Breast epithelium (tissue), 3 donors: ENCODE measurements around the gene MBD1.

Experiments used
- CTCF ChIP-seq, 3 donors: fragments of 450-650 bp; IDR thresholded peaks; one replicate each; pipeline ENCODE4 v1.5.1; 2016 to 2017; ENCODE audit warnings: antibody characterized with exemption in 3 of 3, mild to moderate bottlenecking in 3 of 3, moderate library complexity in 3 of 3
- POLR2A ChIP-seq: fragments of 450-650 bp; IDR thresholded peaks from one replicate; pipeline ENCODE4 v1.6.1; 2016; ENCODE audit warnings: antibody characterized with exemption, mild to moderate bottlenecking, moderate library complexity
- POLR2AphosphoS5 ChIP-seq, 3 donors: sonication (generic); formaldehyde crosslinking; IDR thresholded peaks; one replicate each; pipeline ENCODE4 v1.6.1; 2017; ENCODE audit warnings: antibody characterized with exemption in 3 of 3

GRCh38 chr18:50285071-50285470, 3.7 kb upstream of the MBD1 start:
- TF ChIP-seq CTCF (IDR thresholded peaks at IDR 0.05) (no peak), POLR2A (no peak), POLR2AphosphoS5 (IDR thresholded peaks at IDR 0.05) (no peak)
